ENCODE results near the gene ULK3. TPM values are rescaled to one million over a fixed set of nuclear protein-coding genes. Genes with fewer than 3 reads are reported as not detected.

ULK3 gene, protein sequence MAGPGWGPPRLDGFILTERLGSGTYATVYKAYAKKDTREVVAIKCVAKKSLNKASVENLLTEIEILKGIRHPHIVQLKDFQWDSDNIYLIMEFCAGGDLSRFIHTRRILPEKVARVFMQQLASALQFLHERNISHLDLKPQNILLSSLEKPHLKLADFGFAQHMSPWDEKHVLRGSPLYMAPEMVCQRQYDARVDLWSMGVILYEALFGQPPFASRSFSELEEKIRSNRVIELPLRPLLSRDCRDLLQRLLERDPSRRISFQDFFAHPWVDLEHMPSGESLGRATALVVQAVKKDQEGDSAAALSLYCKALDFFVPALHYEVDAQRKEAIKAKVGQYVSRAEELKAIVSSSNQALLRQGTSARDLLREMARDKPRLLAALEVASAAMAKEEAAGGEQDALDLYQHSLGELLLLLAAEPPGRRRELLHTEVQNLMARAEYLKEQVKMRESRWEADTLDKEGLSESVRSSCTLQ
- 43.6 and 52.1 TPM in 2 replicates for total RNA-seq

DNA sequence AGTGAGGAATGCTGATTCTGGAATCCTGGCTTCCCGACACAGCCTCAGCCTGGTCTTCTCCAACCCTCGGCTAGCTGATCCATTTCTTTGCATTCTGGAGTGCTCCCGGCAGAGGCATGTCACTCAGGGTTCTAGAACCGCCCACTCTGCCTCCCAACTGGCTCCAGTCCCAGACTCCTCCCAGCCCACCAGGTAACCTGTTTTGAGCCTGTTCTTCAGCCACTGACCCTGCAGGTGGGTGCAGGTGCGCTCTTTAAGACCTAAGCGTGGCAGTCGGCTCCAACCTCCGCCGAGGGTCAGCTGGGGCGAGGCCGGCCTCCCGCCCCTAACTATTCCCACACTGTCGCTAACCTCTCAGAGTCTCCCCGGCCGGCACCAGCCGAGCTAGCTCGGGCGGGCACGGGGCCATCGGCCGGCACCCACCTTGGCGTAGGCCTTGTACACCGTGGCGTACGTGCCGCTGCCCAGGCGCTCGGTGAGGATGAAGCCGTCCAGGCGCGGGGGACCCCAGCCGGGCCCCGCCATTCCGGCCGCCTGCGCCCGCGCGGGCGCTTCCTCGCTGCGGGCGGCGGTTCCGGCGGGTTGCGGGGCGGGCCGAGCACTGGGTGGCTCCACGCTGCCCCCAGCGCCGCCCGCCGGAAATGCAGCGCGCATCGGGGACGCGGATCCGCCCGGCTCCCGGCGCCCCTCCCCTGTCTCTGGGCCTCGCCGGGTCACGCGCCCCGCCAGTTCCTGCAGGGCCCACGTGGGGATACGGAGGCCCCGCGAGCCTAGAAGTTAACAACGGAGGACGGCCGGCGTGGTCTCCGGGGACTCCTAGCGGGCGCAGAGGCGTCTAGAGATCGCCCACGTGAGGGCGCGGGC is at the start of gene ULK3:
ULK3 (minus strand) TSS at position 576 of the 864 bp plus-strand sequence; CDS start at position 525, 51 bp downstream.
- TF ChIP-seq, protein P1, sequence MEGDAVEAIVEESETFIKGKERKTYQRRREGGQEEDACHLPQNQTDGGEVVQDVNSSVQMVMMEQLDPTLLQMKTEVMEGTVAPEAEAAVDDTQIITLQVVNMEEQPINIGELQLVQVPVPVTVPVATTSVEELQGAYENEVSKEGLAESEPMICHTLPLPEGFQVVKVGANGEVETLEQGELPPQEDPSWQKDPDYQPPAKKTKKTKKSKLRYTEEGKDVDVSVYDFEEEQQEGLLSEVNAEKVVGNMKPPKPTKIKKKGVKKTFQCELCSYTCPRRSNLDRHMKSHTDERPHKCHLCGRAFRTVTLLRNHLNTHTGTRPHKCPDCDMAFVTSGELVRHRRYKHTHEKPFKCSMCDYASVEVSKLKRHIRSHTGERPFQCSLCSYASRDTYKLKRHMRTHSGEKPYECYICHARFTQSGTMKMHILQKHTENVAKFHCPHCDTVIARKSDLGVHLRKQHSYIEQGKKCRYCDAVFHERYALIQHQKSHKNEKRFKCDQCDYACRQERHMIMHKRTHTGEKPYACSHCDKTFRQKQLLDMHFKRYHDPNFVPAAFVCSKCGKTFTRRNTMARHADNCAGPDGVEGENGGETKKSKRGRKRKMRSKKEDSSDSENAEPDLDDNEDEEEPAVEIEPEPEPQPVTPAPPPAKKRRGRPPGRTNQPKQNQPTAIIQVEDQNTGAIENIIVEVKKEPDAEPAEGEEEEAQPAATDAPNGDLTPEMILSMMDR (IDR thresholded peaks at IDR 0.05): no peak
- Mint-ChIP-seq H3K36me3 (ENCODE audit: low read depth) (peaks cover 37% of the 10 kb centered on the region), H3K27me3 (no peaks in the 10 kb centered on the region), H3K4me1 (peaks cover 48% of the 10 kb centered on the region), H3K27ac (peak within 1 kb of the TSS; percentile 77), H3K9me3 (no peaks in the 10 kb centered on the region), H3K4me3 (peak within 1 kb of the TSS; percentile 91)
- ATAC-seq (ENCODE audit: low read depth): peak; percentile 95
- DNase-seq: peak; percentile 97
- ChIA-PET POLR2A (interaction anchor here (0.6 to 6.3 kb wide), 15 partner anchors 12 to 95 kb away, joined by 3 to 42 read pairs (median 5); partner anchors contain the start of genes COX5A and CSK), CTCF (interaction anchor here (1.1 to 2.5 kb wide), 7 partner anchors 27 to 108 kb away, joined by 3 to 14 read pairs (median 5); partner anchors contain the start of gene FAM219B)
- intact Hi-C loops (cut with micrococcal nuclease): loop anchor here (1.0 to 2.0 kb wide), 11 partner anchors 14 to 208 kb away; partner anchors contain the start of genes COX5A, CPLX3, FAM219B and MPI

DNA sequence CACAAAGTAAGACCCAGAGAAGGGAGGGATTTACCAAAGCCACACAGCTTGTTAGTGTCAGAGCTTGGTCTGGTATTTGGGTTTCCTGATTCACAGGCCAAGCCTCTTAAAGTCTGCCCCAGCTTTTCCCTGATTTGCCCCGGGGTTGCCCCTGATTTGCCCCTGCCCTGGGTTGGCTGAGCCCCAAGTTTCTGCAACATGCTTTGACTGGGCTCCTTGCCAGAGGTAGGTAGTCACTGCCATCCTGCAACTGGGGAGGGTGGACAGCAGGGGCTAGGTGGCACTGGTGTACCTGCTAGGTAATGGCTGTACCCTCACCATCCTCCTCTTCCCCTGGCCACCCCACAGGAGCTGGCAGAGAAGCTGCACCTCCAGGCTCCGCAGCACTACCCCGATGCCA is 49.4 kb upstream of the ULK3 start:
- ATAC-seq (ENCODE audit: low read depth) (no peak), DNase-seq (no peak)
- ChIA-PET POLR2A (interaction anchor here (1.3 kb wide), 1 partner anchor 9 kb away, joined by 4 read pairs; no protein-coding TSS in a partner anchor), CTCF (interaction anchor here (0.7 kb wide), 1 partner anchor 9 kb away, joined by 4 read pairs; no protein-coding TSS in a partner anchor)
- Mint-ChIP-seq H3K9me3 (no peaks in the 10 kb centered on the region), H3K27ac (no peak overlapping the region), H3K27me3 (no peaks in the 10 kb centered on the region), H3K4me3 (no peak overlapping the region), H3K36me3 (ENCODE audit: low read depth) (peaks cover 22% of the 10 kb centered on the region), H3K4me1 (peaks cover 45% of the 10 kb centered on the region)
- intact Hi-C loops (cut with micrococcal nuclease): no loop called here
- TF ChIP-seq, protein P1 (IDR thresholded peaks at IDR 0.05): no peak

DNA sequence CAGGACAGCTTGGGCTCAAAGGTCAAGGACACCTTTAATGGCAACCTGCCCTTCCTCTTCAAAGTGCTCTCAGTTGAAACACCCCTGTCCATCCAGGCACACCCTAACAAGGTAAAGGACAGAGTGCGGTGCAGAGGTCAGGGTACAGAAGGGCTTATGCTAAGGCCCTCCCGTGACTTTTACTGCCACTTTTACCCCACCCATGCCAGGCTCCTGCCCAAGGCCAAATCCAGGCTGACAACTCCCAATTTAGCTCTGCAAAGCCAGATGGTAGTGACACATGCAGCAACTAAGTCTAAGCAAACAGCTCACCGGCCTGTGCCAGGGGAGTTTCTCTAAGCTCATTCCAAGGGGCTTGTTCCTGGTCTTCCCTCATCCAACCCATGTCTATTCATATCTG is 48.5 kb upstream of the ULK3 start:
- ChIA-PET CTCF (interaction anchor here (0.7 kb wide), 1 partner anchor 10 kb away, joined by 4 read pairs; no protein-coding TSS in a partner anchor), POLR2A (interaction anchor here (1.3 kb wide), 1 partner anchor 10 kb away, joined by 4 read pairs; no protein-coding TSS in a partner anchor)
- peaks cover 45% of the 10 kb centered on the region for H3K4me1 Mint-ChIP-seq
- intact Hi-C loops (cut with micrococcal nuclease): loop anchor here (2.0 kb wide), 1 partner anchor 15 kb away; the partner anchor contains the start of gene FAM219B
- H3K9me3 Mint-ChIP-seq: no peaks in the 10 kb centered on the region
- DNase-seq (no peak), ATAC-seq (ENCODE audit: low read depth) (no peak)
- no peak overlapping the region for H3K4me3 Mint-ChIP-seq
- no peak overlapping the region for H3K27ac Mint-ChIP-seq
- peaks cover 22% of the 10 kb centered on the region for H3K36me3 Mint-ChIP-seq (ENCODE audit: low read depth)
- TF ChIP-seq, protein P1 (IDR thresholded peaks at IDR 0.05): no peak
- H3K27me3 Mint-ChIP-seq: no peaks in the 10 kb centered on the region

DNA sequence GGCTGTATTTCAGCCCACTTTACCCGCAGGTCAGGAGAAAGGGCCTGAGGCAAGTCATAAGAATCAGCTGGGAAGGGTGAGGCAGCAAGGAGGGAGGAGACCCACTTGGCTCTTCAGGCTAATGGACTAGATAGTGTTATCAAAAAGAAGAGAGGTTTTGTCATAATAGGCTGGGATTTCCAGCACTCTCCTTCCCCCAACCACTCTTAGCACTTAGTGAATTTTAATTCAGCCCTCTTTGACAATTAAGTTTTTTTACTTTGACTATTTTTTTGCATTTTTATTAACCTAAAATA is 47.7 kb upstream of the ULK3 start:
- Mint-ChIP-seq H3K9me3 (no peaks in the 10 kb centered on the region), H3K36me3 (ENCODE audit: low read depth) (peaks cover 21% of the 10 kb centered on the region), H3K27me3 (no peaks in the 10 kb centered on the region), H3K4me1 (peaks cover 45% of the 10 kb centered on the region), H3K27ac (peak overlapping the region; percentile 89), H3K4me3 (peak overlapping the region; percentile 96)
- ATAC-seq (ENCODE audit: low read depth): no peak
- intact Hi-C loops (cut with micrococcal nuclease): loop anchor here (1.0 to 2.0 kb wide), 3 partner anchors 16 to 47 kb away; partner anchors contain the start of genes FAM219B, SCAMP2 and ULK3
- TF ChIP-seq, protein P1 (IDR thresholded peaks at IDR 0.05): no peak
- POLR2A ChIA-PET: interaction anchor here (0.6 to 2.6 kb wide), 6 partner anchors 9 to 44 kb away, joined by 3 to 17 read pairs (median 8); partner anchors contain the start of genes FAM219B and SCAMP2
- DNase-seq: no peak
- CTCF ChIA-PET: interaction anchor here (1.1 to 1.8 kb wide), 2 partner anchors 10 to 21 kb away, joined by 3 to 4 read pairs; no protein-coding TSS in a partner anchor

Data from activated B cell treated with CpG ODN at 0.5 μM for 24 hours (primary cell).